PC-3 (cell line): Measurements from ENCODE around the gene HIGD1B. TPM values are rescaled to one million over a fixed set of nuclear protein-coding genes. Genes with fewer than 3 reads are reported as not detected.

Experiments used
- ATAC-seq: fragments of 200-7000 bp; cut with Tn5 transposase; 2 replicates; pipeline ENCODE4 v1.9.1; 2020; ENCODE audit warnings: mild to moderate bottlenecking, moderate library complexity
- BruUV-seq: library from RNA; stranded (reverse); fragments of 400-500 nt; replicated peaks from 2 replicates; lab custom pipeline; 2021; lab: Mats Ljungman, UMichigan
- CTCF ChIA-PET: fragments of 300-600 bp; sonication (Branson Sonifier 250); formaldehyde crosslinking; loops from one replicate; lab custom pipeline; 2022; ENCODE audit warnings: antibody characterized with exemption; lab: Charles Lee
- POLR2A ChIA-PET: fragments of 300-600 bp; sonication (Branson Sonifier 250); formaldehyde crosslinking; loops from one replicate; lab custom pipeline; 2022; ENCODE audit warnings: antibody characterized with exemption; ENCODE audit not compliant: unreplicated experiment; lab: Charles Lee
- DNase-seq: peaks from one replicate; pipeline ENCODE4 v3.0.0-alpha.2; 2015
- H2AFZ ChIP-seq: fragments of 300-600 bp; sonication (generic); 2 replicates; pipeline ENCODE4 v1.6.0; 2016; ENCODE audit warnings: antibody characterized with exemption, low read length
- H3F3A ChIP-seq: fragments of 300-600 bp; sonication (generic); one replicate; pipeline ENCODE4 v1.6.0; 2017; ENCODE audit warnings: antibody characterized with exemption, low read length, control low read depth, mild to moderate bottlenecking; ENCODE audit not compliant: unreplicated experiment
- H3K27ac ChIP-seq: fragments of 300-600 bp; sonication (generic); 2 replicates; pipeline ENCODE4 v1.5.1; 2016; ENCODE audit warnings: mild to moderate bottlenecking, low read length
- H3K27me3 ChIP-seq: fragments of 300-600 bp; sonication (generic); 2 replicates; pipeline ENCODE4 v1.6.1; 2016; ENCODE audit warnings: low read length, mixed read lengths
- H3K36me3 ChIP-seq: fragments of 300-600 bp; sonication (generic); 2 replicates; pipeline ENCODE4 v1.6.1; 2016; ENCODE audit warnings: low read depth, mixed run types, low read length, mixed read lengths
- H3K4me1 ChIP-seq: fragments of 300-600 bp; sonication (generic); 2 replicates; pipeline ENCODE4 v1.5.1; 2016; ENCODE audit warnings: low read length; ENCODE audit not compliant: insufficient read depth
- H3K4me2 ChIP-seq: fragments of 300-600 bp; sonication (generic); 2 replicates; pipeline ENCODE4 v1.6.0; 2016; ENCODE audit warnings: low read length
- H3K4me3 ChIP-seq: fragments of 300-600 bp; sonication (generic); 2 replicates; pipeline ENCODE4 v1.5.1; 2016; ENCODE audit warnings: mild to moderate bottlenecking, low read length, mixed read lengths
- H3K79me2 ChIP-seq: fragments of 300-600 bp; sonication (generic); 2 replicates; pipeline ENCODE4 v1.6.1; 2017; ENCODE audit warnings: low read length, mixed read lengths
- H3K9ac ChIP-seq: fragments of 300-600 bp; sonication (generic); 2 replicates; pipeline ENCODE4 v1.6.0; 2016; ENCODE audit warnings: mild to moderate bottlenecking, low read length
- H3K9me2 ChIP-seq: fragments of 300-600 bp; sonication (generic); replicated peaks from 2 replicates; pipeline ENCODE4 v1.6.1; 2016; ENCODE audit warnings: mixed run types, low read length, mixed read lengths
- H3K9me3 ChIP-seq: fragments of 300-600 bp; sonication (generic); 2 replicates; pipeline ENCODE4 v1.6.1; 2016; ENCODE audit warnings: low read length, mixed read lengths
- H4K20me1 ChIP-seq: fragments of 300-600 bp; sonication (generic); 2 replicates; pipeline ENCODE4 v1.6.1; 2016; ENCODE audit warnings: low read length, mixed read lengths
- CTCF ChIP-seq: fragments of 300-600 bp; sonication (generic); conservative IDR thresholded peaks from 2 replicates; pipeline ENCODE4 v1.5.1; 2017; ENCODE audit warnings: antibody characterized with exemption, low read depth, mild to moderate bottlenecking, low read length
- EZH2 ChIP-seq: fragments of 300-600 bp; sonication (generic); IDR thresholded peaks from one replicate; pipeline ENCODE4 v1.6.1; 2017; ENCODE audit warnings: antibody characterized with exemption, mild to moderate bottlenecking, low read length; ENCODE audit not compliant: unreplicated experiment
- EZH2phosphoT487 ChIP-seq: fragments of 300-600 bp; sonication (generic); IDR thresholded peaks from 2 replicates; pipeline ENCODE4 v1.6.1; 2018; ENCODE audit warnings: mild to moderate bottlenecking, antibody characterized with exemption, low read length, borderline replicate concordance
- intact Hi-C: fragments of 100-400 bp; cut with micrococcal nuclease; formaldehyde crosslinking; loops from 2 replicates; pipeline ENCODE4 v1.9.0; 2023
- total RNA-seq: library from RNA; depleted of rRNA; stranded (reverse); fragments of >200 nt; gene quantifications from 2 replicates; pipeline ENCODE4 v1.2.3, GENCODE V29; 2014; rRNA removed

HIGD1B gene
- total RNA-seq, 1 experiment from 2014 or later = not detected

GRCh38 chr17:44899074-44899782 is 51.5 kb downstream of the HIGD1B start, which contains the start of gene EFTUD2:
EFTUD2 (minus strand) TSS chr17:44899445; CDS start chr17:44894521, 4,924 bp downstream.
- H3K36me3 ChIP-seq = peaks cover 13% of the 10 kb centered on the region
- DNase-seq = peak; percentile 90
- TF ChIP-seq EZH2 = no peak
- no peak for TF ChIP-seq CTCF
- no peak for TF ChIP-seq EZH2phosphoT487
- H4K20me1 ChIP-seq = peaks cover 14% of the 10 kb centered on the region; the same call in 1 of the 2 replicates
- peaks cover 4% of the 10 kb centered on the region for H3F3A ChIP-seq
- CTCF ChIA-PET = interaction anchor here (0.5 to 1.1 kb wide), 2 partner anchors 14 to 21 kb away, joined by 4 to 5 read pairs; no protein-coding TSS in a partner anchor
- intact Hi-C loops = no loop called here
- peak within 1 kb of the TSS; percentile 89 for H3K4me2 ChIP-seq
- no peaks in the 10 kb centered on the region for H3K9me3 ChIP-seq
- H3K9ac ChIP-seq = peak within 1 kb of the TSS; percentile 87
- POLR2A ChIA-PET = interaction anchor here (0.5 to 0.7 kb wide), 2 partner anchors 43 to 187 kb away, joined by 3 read pairs; no protein-coding TSS in a partner anchor
- H3K27ac ChIP-seq = peak within 1 kb of the TSS; percentile 87
- peaks cover 50% of the 10 kb centered on the region for H3K79me2 ChIP-seq
- H3K4me3 ChIP-seq = peak within 1 kb of the TSS; percentile 84
- no peaks in the 10 kb centered on the region for H3K27me3 ChIP-seq
- peaks cover 30% of the 10 kb centered on the region for H3K4me1 ChIP-seq
- BruUV-seq = no TSS peak
- peak within 1 kb of the TSS; percentile 76 for H2AFZ ChIP-seq
- no peaks in the 10 kb centered on the region for H3K9me2 ChIP-seq
- peak; percentile 65 for ATAC-seq

Other genes with a start within 250 kb of the HIGD1B start
- not detected in 2 replicates for gene MEIOC, start 191.4 kb upstream of the HIGD1B start, total RNA-seq
- gene CCDC43, start 158.1 kb upstream of the HIGD1B start, total RNA-seq = 50.4 and 51.0 TPM in 2 replicates
- 17.9 and 28.6 TPM in 2 replicates for gene DBF4B, start 139.2 kb upstream of the HIGD1B start, total RNA-seq
- gene ADAM11, start 88.9 kb upstream of the HIGD1B start, total RNA-seq = 2.7 and 2.9 TPM in 2 replicates
- gene GJC1, start 17.6 kb upstream of the HIGD1B start, total RNA-seq = 16.4 and 17.1 TPM in 2 replicates
- gene EFTUD2, start 51.6 kb downstream of the HIGD1B start, total RNA-seq = 227 and 292 TPM in 2 replicates
- 0.29 and 0.46 TPM in 2 replicates for gene GFAP, start 67.6 kb downstream of the HIGD1B start, total RNA-seq
- 25.0 and 28.5 TPM in 2 replicates for gene KIF18B, start 99.9 kb downstream of the HIGD1B start, total RNA-seq
- gene C1QL1, start 120.4 kb downstream of the HIGD1B start, total RNA-seq = 2.8 and 4.1 TPM in 2 replicates
- 56.2 and 59.5 TPM in 2 replicates for gene DCAKD, start 203.7 kb downstream of the HIGD1B start, total RNA-seq
- gene NMT1, start 213.4 kb downstream of the HIGD1B start, total RNA-seq = 99.2 and 117 TPM in 2 replicates